ENCODE results near the gene CNTNAP2.
"Not testable (repeated sequence)": the region's sequence is repeated elsewhere in the genome, so short reads cannot be mapped to it uniquely, and the experiment has no call there.

CNTNAP2 gene

GRCh38 chr7:148447221-148447849 lies 2330.7 kb downstream of the CNTNAP2 start:
- DNase-seq (ENCODE audit: low read depth) = no peak

GRCh38 chr7:148451526-148451925 lies 2334.9 kb downstream of the CNTNAP2 start:
- DNase-seq (ENCODE audit: low read depth) = not testable (repeated sequence)

GRCh38 chr7:148456351-148456750 lies 2339.8 kb downstream of the CNTNAP2 start:
- no peak for DNase-seq (ENCODE audit: low read depth)

GRCh38 chr7:148457310-148457921 lies 2340.8 kb downstream of the CNTNAP2 start:
- no peak for DNase-seq (ENCODE audit: low read depth)

GRCh38 chr7:148458263-148458662 lies 2341.7 kb downstream of the CNTNAP2 start:
- no peak for DNase-seq (ENCODE audit: low read depth)

GRCh38 chr7:148461392-148462179 lies 2345.0 kb downstream of the CNTNAP2 start:
- no peak for DNase-seq (ENCODE audit: low read depth)

- not testable (repeated sequence) for DNase-seq (ENCODE audit: low read depth)
Measured at GRCh38 chr7:148462774-148463173, 2346.2 kb downstream of the CNTNAP2 start.

- no peak for DNase-seq (ENCODE audit: low read depth)
Measured at GRCh38 chr7:148463210-148463609, 2346.6 kb downstream of the CNTNAP2 start.

- DNase-seq (ENCODE audit: low read depth) = no peak
Measured at GRCh38 chr7:148464947-148465346, 2348.3 kb downstream of the CNTNAP2 start.

- DNase-seq (ENCODE audit: low read depth) = not testable (repeated sequence)
Measured at GRCh38 chr7:148465441-148465840, 2348.8 kb downstream of the CNTNAP2 start.

- no peak for DNase-seq (ENCODE audit: low read depth)
Measured at GRCh38 chr7:148466120-148466519, 2349.5 kb downstream of the CNTNAP2 start.

GRCh38 chr7:148468700-148469098 lies 2352.1 kb downstream of the CNTNAP2 start:
- no peak for DNase-seq (ENCODE audit: low read depth)

Data from stimulated activated CD8-positive, alpha-beta memory T cell treated with anti-CD3 and anti-CD28 coated beads, Interleukin-15, amount 100 ng/mL, for 24 hours (primary cell).